ENCODE results near the gene ARID3A.
"Not testable (repeated sequence)": the region's sequence is repeated elsewhere in the genome, so short reads cannot be mapped to it uniquely, and the experiment has no call there.

Gene ARID3A

GRCh38 chr19:925526-926322 is at the start of gene ARID3A:
Gene ARID3A, plus strand, starts transcription at chr19:926035. Its CDS starts 3,494 bp downstream, at chr19:929529.
- DNase-seq (ENCODE audit: insufficient read length, low spot score) (peak; percentile 95), FAIRE-seq (no peak)

- no peak for FAIRE-seq
- DNase-seq (ENCODE audit: insufficient read length, low spot score) = no peak
These were observed 49.7 kb upstream of the ARID3A start for GRCh38 chr19:876089-876488.

- DNase-seq (ENCODE audit: insufficient read length, low spot score) (no peak), FAIRE-seq (no peak)
These were observed 49.0 kb upstream of the ARID3A start for GRCh38 chr19:876780-877314.

GRCh38 chr19:877992-878660 is 47.7 kb upstream of the ARID3A start:
- not testable (repeated sequence) for FAIRE-seq; DNase-seq (ENCODE audit: insufficient read length, low spot score)

- not testable (repeated sequence) for FAIRE-seq
These were observed 46.9 kb upstream of the ARID3A start for GRCh38 chr19:878751-879561.

GRCh38 chr19:879711-880438 is 46.0 kb upstream of the ARID3A start:
- no peak for FAIRE-seq

More at GRCh38 chr19:878751-879561, 46.9 kb upstream of the ARID3A start:
- DNase-seq (ENCODE audit: insufficient read length, low spot score) = not testable (repeated sequence)

GRCh38 chr19:881385-882071 is 44.3 kb upstream of the ARID3A start:
- FAIRE-seq (no peak), DNase-seq (ENCODE audit: insufficient read length, low spot score) (no peak)

More at GRCh38 chr19:879711-880438, 46.0 kb upstream of the ARID3A start:
- DNase-seq (ENCODE audit: insufficient read length, low spot score) = no peak

GRCh38 chr19:882871-883497 is 42.9 kb upstream of the ARID3A start:
- DNase-seq (ENCODE audit: insufficient read length, low spot score) (no peak), FAIRE-seq (no peak)

GRCh38 chr19:883661-884211 is 42.1 kb upstream of the ARID3A start:
- no peak for FAIRE-seq
- no peak for DNase-seq (ENCODE audit: insufficient read length, low spot score)

GRCh38 chr19:884420-885211 is 41.2 kb upstream of the ARID3A start:
- no peak for DNase-seq (ENCODE audit: insufficient read length, low spot score)
- no peak for FAIRE-seq

GRCh38 chr19:885536-886224 is 40.2 kb upstream of the ARID3A start:
- no peak for DNase-seq (ENCODE audit: insufficient read length, low spot score)
- no peak for FAIRE-seq

GRCh38 chr19:887072-887471 is 38.8 kb upstream of the ARID3A start:
- FAIRE-seq (no peak), DNase-seq (ENCODE audit: insufficient read length, low spot score) (no peak)

GRCh38 chr19:887599-887998 is 38.2 kb upstream of the ARID3A start:
- no peak for DNase-seq (ENCODE audit: insufficient read length, low spot score)
- FAIRE-seq = no peak

- FAIRE-seq = no peak
- DNase-seq (ENCODE audit: insufficient read length, low spot score) = no peak
These were observed 37.1 kb upstream of the ARID3A start for GRCh38 chr19:888581-889385.

GRCh38 chr19:889662-890295 is 36.1 kb upstream of the ARID3A start:
- DNase-seq (ENCODE audit: insufficient read length, low spot score) (no peak), FAIRE-seq (no peak)

- DNase-seq (ENCODE audit: insufficient read length, low spot score) (no peak), FAIRE-seq (no peak)
These were observed 35.0 kb upstream of the ARID3A start for GRCh38 chr19:890831-891230.
